ENCODE results near the gene SLC26A4. TPM values are rescaled to one million over a fixed set of nuclear protein-coding genes. Genes with fewer than 3 reads are reported as not detected.

SLC26A4 gene
- total RNA-seq, 1 experiment from 2014 or later = 0.33 TPM

GRCh38 chr7:107690611-107691010 is 30.0 kb downstream of the SLC26A4 start:
- H2BK20ac ChIP-seq (ENCODE audit: low read depth, low read length, poor library complexity, severe bottlenecking) = no peak overlapping the region
- no peak overlapping the region for H3K9ac ChIP-seq (ENCODE audit: extremely low read depth, insufficient read length, low read length)
- H3K4me2 ChIP-seq (ENCODE audit: insufficient read depth, insufficient read length, low read length) = no peak overlapping the region
- H3K27me3 ChIP-seq (ENCODE audit: insufficient read depth, low read length) = no peaks in the 10 kb centered on the region
- H3K79me2 ChIP-seq (ENCODE audit: insufficient read depth, low read length) = no peaks in the 10 kb centered on the region
- H4K20me1 ChIP-seq (ENCODE audit: control insufficient read depth, insufficient read depth, insufficient read length) = no peaks in the 10 kb centered on the region
- peaks cover 20 to 29% of the 10 kb centered on the region in 2 experiments for H3K4me1 Mint-ChIP-seq
- H2BK5ac ChIP-seq (ENCODE audit: insufficient read length, low read length) = no peak overlapping the region
- no peaks in the 10 kb centered on the region for H3K9me3 ChIP-seq (ENCODE audit: control insufficient read depth, low read depth, low read length)
- H4K91ac ChIP-seq (ENCODE audit: insufficient read length, low read depth, low read length) = no peak overlapping the region
- H3K23ac ChIP-seq (ENCODE audit: insufficient read length, low read depth, low read length) = no peak overlapping the region
- H3K4me3 Mint-ChIP-seq = no peak overlapping the region; a peak in 1 of 5 replicates
- no peak overlapping the region for H4K5ac ChIP-seq (ENCODE audit: insufficient read length, low read depth, low read length)
- H2AK5ac ChIP-seq (ENCODE audit: insufficient read length, low read length) = no peak overlapping the region
- no peak overlapping the region for H3K18ac ChIP-seq (ENCODE audit: insufficient read length, low read depth, low read length)
- no peak overlapping the region for H4K8ac ChIP-seq (replicated peaks; ENCODE audit: insufficient read length, low read depth, low read length)
- H3K9me3 Mint-ChIP-seq = no peaks in the 10 kb centered on the region
- no peak overlapping the region for H3T11ph ChIP-seq (ENCODE audit: low read length)
- no CpG with 5 or more reads among the region's 2 CpGs for WGBS (ENCODE audit: extremely low coverage, insufficient read length, low lambda C conversion rate)
- DNase-seq = no peak
- H3K27ac Mint-ChIP-seq = peak overlapping the region in 2 of 3 experiments; percentile 60 to 74; a peak in 3 of 7 replicates
- H3K36me3 Mint-ChIP-seq (ENCODE audit: insufficient read depth in 1 of 3, low read depth in 3 of 3) = no peaks in the 10 kb centered on the region
- no peaks in the 10 kb centered on the region for H3K23me2 ChIP-seq (ENCODE audit: insufficient read length, low read depth, low read length, poor library complexity, severe bottlenecking)
- H3K14ac ChIP-seq (ENCODE audit: insufficient read depth, low read length) = no peak overlapping the region
- peaks cover 11% of the 10 kb centered on the region; the same call in 1 of the 2 replicates for H3K4me1 ChIP-seq (ENCODE audit: insufficient read depth, low read length)
- no peak overlapping the region for H2BK120ac ChIP-seq (ENCODE audit: low read depth, low read length, poor library complexity, severe bottlenecking)
- H3K79me1 ChIP-seq (ENCODE audit: insufficient read depth, low read depth, low read length, poor library complexity, severe bottlenecking) = no peaks in the 10 kb centered on the region
- no peak for TF ChIP-seq CTCF (conservative IDR thresholded peaks at IDR 0.05)
- H2BK12ac ChIP-seq (ENCODE audit: insufficient read length, low read depth, low read length) = no peak overlapping the region
- no peaks in the 10 kb centered on the region; the same call in 1 of the 2 replicates for H3K27me3 Mint-ChIP-seq (ENCODE audit: low read depth)
- H2BK15ac ChIP-seq (ENCODE audit: low read depth, low read length) = no peak overlapping the region
- H3K56ac ChIP-seq (ENCODE audit: insufficient read length, low read depth, low read length) = no peak overlapping the region
- no peak overlapping the region for H3K27ac ChIP-seq (ENCODE audit: insufficient read length, low read depth, low read length)
- H2AFZ ChIP-seq (ENCODE audit: low read length) = no peak overlapping the region
- no peak overlapping the region for H3K4ac ChIP-seq (ENCODE audit: low read depth, low read length)

Measured in H9 (cell line).